HepG2 (cell line): ENCODE measurements around the gene CELSR3. TPM values are rescaled to one million over a fixed set of nuclear protein-coding genes. Genes with fewer than 3 reads are reported as not detected.

Experiments used
- ATF3 ChIP-seq: sonication (generic); formaldehyde crosslinking; IDR thresholded peaks from 2 replicates; pipeline ENCODE4 v1.4.0; 2020; ENCODE audit warnings: missing genetic modification reagents
- CBFB ChIP-seq: sonication (generic); formaldehyde crosslinking; IDR thresholded peaks from 2 replicates; pipeline ENCODE4 v1.4.0; 2020; ENCODE audit warnings: missing genetic modification reagents
- FOXO1 ChIP-seq: sonication (generic); formaldehyde crosslinking; IDR thresholded peaks from 2 replicates; pipeline ENCODE4 v1.4.0; 2020; ENCODE audit warnings: missing genetic modification reagents
- GPN1 ChIP-seq: sonication (generic); formaldehyde crosslinking; IDR thresholded peaks from 2 replicates; pipeline ENCODE4 v1.5.1; 2020; ENCODE audit warnings: missing genetic modification reagents, borderline replicate concordance
- NR0B2 ChIP-seq: sonication (generic); formaldehyde crosslinking; IDR thresholded peaks from 2 replicates; pipeline ENCODE4 v1.4.0; 2020; ENCODE audit warnings: mild to moderate bottlenecking, missing genetic modification reagents
- PBX2 ChIP-seq: IDR thresholded peaks from 2 replicates; pipeline ENCODE4 v1.6.1; 2016; ENCODE audit warnings: control low read depth
- SIX1 ChIP-seq: sonication (generic); formaldehyde crosslinking; IDR thresholded peaks from 2 replicates; pipeline ENCODE4 v1.4.0; 2020; ENCODE audit warnings: missing genetic modification reagents, borderline replicate concordance
- SMAD3 ChIP-seq: sonication (generic); formaldehyde crosslinking; IDR thresholded peaks from 2 replicates; pipeline ENCODE4 v1.4.0; 2020; ENCODE audit warnings: missing genetic modification reagents
- STAG1 ChIP-seq: sonication (generic); formaldehyde crosslinking; IDR thresholded peaks from 2 replicates; pipeline ENCODE4 v1.4.0; 2020; ENCODE audit warnings: missing genetic modification reagents
- THAP11 ChIP-seq: IDR thresholded peaks from 2 replicates; pipeline ENCODE4 v1.6.1; 2016; ENCODE audit warnings: missing biosample characterization, missing genetic modification reagents
- TRAFD1 ChIP-seq: sonication (generic); formaldehyde crosslinking; IDR thresholded peaks from 2 replicates; pipeline ENCODE4 v1.5.1; 2020; ENCODE audit warnings: missing genetic modification reagents, mild to moderate bottlenecking, borderline replicate concordance
- ZNF143 ChIP-seq: sonication (generic); formaldehyde crosslinking; IDR thresholded peaks from 2 replicates; pipeline ENCODE4 v1.4.0; 2020; ENCODE audit warnings: missing genetic modification reagents
- ZNF230 ChIP-seq: sonication (generic); formaldehyde crosslinking; IDR thresholded peaks from 2 replicates; pipeline ENCODE4 v1.4.0; 2020; ENCODE audit warnings: mild to moderate bottlenecking, missing genetic modification reagents
- ZNF431 ChIP-seq: sonication (generic); formaldehyde crosslinking; IDR thresholded peaks from 2 replicates; pipeline ENCODE4 v1.9.0; 2022; ENCODE audit warnings: missing genetic modification reagents, low read depth, mild to moderate bottlenecking, borderline replicate concordance
- ZNF563 ChIP-seq: sonication (generic); formaldehyde crosslinking; IDR thresholded peaks from 2 replicates; pipeline ENCODE4 v1.8.0; 2022; ENCODE audit warnings: mild to moderate bottlenecking, moderate library complexity, missing genetic modification reagents
- ZNF768 ChIP-seq: sonication (generic); formaldehyde crosslinking; IDR thresholded peaks from 2 replicates; pipeline ENCODE4 v1.4.0; 2020; ENCODE audit warnings: missing genetic modification reagents
- ZNF800 ChIP-seq: sonication (generic); formaldehyde crosslinking; IDR thresholded peaks from 2 replicates; pipeline ENCODE4 v1.4.0; 2020; ENCODE audit warnings: missing genetic modification reagents
- ZNF879 ChIP-seq: sonication (generic); formaldehyde crosslinking; IDR thresholded peaks from 2 replicates; pipeline ENCODE4 v1.8.1; 2023; ENCODE audit warnings: missing genetic modification reagents
- polyA plus RNA-seq, 8 experiments: library from polyadenylated mRNA; depleted of rRNA in 3 of 8; stranded (reverse) in 7 of 8; unstranded in 1 of 8; fragments of >200 nt; fragmentation: Illumina TruSeq in 4 of 8; extraction: Trizol in 4 of 8; gene quantifications; 2 replicates each; pipeline versions ENCODE4 v1.2.1 to v1.2.3, GENCODE V29; 2011 to 2016; ENCODE audit warnings: low read depth in 4 of 8, missing spikeins in 1 of 8, mixed read lengths in 1 of 8; ENCODE audit not compliant: insufficient read depth in 1 of 8
- total RNA-seq, 5 experiments: library from RNA; depleted of rRNA; stranded (reverse); fragments of >200 nt; fragmentation: Illumina TruSeq; extraction: Trizol; gene quantifications; 2 replicates each; pipeline ENCODE4 v1.2.3, GENCODE V29; 2016; ENCODE audit warnings: low read depth in 1 of 5
- TF ChIP-seq, protein P1 (sequence below): sonication (generic); formaldehyde crosslinking; IDR thresholded peaks from 2 replicates; pipeline ENCODE4 v1.8.1; 2023; ENCODE audit warnings: mild to moderate bottlenecking, missing genetic modification reagents
- TF ChIP-seq, protein P2 (sequence below): sonication (generic); formaldehyde crosslinking; IDR thresholded peaks from 2 replicates; pipeline ENCODE4 v1.8.0; 2022; ENCODE audit warnings: missing genetic modification reagents, mild to moderate bottlenecking, moderate library complexity, borderline replicate concordance

CELSR3 gene
- total and polyA plus RNA-seq, 2 of the 13 experiments (the other 11 are each of a cell fraction or from before 2014, with no cell fraction given): 5.4 to 6.7 TPM

DNA sequence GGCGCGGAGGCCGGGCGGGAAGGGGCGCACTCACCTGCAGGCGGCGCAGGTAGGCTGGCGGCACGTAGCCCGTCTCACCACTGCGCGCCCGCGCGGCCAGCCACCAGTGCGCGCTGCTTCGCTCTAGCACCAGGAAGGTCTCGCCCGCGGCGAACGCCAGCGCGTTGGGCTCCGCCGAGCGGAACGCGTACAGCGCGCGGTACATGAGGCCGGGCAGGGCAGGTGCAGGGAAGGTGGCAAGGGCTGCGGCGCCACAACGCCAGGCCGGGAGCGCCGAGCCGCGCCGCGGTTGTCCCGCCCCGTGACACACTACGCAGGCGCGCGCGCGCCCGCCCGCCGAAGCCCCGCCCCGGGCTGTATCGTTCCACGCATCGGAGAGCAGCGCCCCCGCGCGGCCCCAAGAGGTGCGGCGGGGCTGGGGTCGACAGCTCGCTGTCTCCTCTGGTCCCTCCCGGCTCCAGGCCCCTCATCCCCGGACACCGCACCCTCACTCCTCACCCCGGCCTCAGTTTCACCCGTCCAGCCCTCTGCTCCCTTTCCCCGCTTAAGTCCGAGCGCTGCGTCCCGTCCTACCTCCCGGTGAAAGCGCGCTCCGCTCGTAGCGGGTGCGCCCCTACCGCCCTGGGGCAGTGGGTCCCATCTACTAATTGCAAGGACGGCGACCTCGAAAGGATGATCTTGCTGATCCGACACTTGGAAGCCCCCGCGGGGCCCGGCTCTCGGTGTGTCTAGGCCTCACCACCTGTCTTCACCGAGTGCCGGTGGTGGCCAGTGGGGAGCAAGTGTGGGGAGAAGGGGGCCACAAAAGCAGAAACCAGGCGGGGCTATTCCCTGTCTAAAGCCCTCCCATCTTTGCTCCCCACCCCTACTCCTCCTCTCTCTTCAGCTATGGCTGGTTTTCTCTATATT, 23.2 kb upstream of the CELSR3 start, which contains the start of gene NCKIPSD (continued):
- TF ChIP-seq TRAFD1 (CRISPR knock-in tag) (no peak), ZNF563 (CRISPR knock-in tag) (no peak), ZNF230 (0 out of 2 replicates have a peak, but pooled peaks have one; percentile 52), ZNF431 (peak; percentile 94), ZNF768 (peak; percentile 37; the same call in 1 of the 2 replicates), SMAD3 (no peak), ATF3 (peak; percentile 55; the same call in 1 of the 2 replicates), FOXO1 (CRISPR knock-in tag) (peak; percentile 38; the same call in 1 of the 2 replicates), THAP11 (CRISPR knock-in tag) (peak; percentile 70), CBFB (peak; percentile 91), SIX1 (CRISPR knock-in tag) (no peak; the same call in 1 of the 2 replicates), ZNF800 (CRISPR knock-in tag) (peak; percentile 84; the same call in 1 of the 2 replicates), STAG1 (CRISPR knock-in tag) (peak; percentile 61), ZNF143 (no peak; the same call in 1 of the 2 replicates), PBX2 (CRISPR knock-in tag) (no peak), ZNF879 (CRISPR knock-in tag) (peak; percentile 76; the same call in 1 of the 2 replicates), NR0B2 (CRISPR knock-in tag) (peak; percentile 87), GPN1 (no peak; the same call in 1 of the 2 replicates)
- TF ChIP-seq, protein P1, sequence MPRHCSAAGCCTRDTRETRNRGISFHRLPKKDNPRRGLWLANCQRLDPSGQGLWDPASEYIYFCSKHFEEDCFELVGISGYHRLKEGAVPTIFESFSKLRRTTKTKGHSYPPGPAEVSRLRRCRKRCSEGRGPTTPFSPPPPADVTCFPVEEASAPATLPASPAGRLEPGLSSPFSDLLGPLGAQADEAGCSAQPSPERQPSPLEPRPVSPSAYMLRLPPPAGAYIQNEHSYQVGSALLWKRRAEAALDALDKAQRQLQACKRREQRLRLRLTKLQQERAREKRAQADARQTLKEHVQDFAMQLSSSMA (CRISPR knock-in tag): peak; percentile 75; the same call in 1 of the 2 replicates
- TF ChIP-seq, protein P2, sequence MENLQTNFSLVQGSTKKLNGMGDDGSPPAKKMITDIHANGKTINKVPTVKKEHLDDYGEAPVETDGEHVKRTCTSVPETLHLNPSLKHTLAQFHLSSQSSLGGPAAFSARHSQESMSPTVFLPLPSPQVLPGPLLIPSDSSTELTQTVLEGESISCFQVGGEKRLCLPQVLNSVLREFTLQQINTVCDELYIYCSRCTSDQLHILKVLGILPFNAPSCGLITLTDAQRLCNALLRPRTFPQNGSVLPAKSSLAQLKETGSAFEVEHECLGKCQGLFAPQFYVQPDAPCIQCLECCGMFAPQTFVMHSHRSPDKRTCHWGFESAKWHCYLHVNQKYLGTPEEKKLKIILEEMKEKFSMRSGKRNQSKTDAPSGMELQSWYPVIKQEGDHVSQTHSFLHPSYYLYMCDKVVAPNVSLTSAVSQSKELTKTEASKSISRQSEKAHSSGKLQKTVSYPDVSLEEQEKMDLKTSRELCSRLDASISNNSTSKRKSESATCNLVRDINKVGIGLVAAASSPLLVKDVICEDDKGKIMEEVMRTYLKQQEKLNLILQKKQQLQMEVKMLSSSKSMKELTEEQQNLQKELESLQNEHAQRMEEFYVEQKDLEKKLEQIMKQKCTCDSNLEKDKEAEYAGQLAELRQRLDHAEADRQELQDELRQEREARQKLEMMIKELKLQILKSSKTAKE (CRISPR knock-in tag): no peak
